Lung (tissue), 12 donors: Measurements from ENCODE around the gene DDR1. TPM values are rescaled to one million over a fixed set of nuclear protein-coding genes. Genes with fewer than 3 reads are reported as not detected.
A peak's percentile ranks its signal among the peaks of the same experiment; 100 is the strongest.

Experiments used
- ATAC-seq: fragments of 200-7000 bp; cut with Tn5 transposase; one replicate; pipeline ENCODE4 v1.9.1; 2020; ENCODE audit warnings: moderate number of reproducible peaks; ENCODE audit not compliant: insufficient read depth, low FRiP score
- DNase-seq, 3 donors: peaks; one replicate each; pipeline ENCODE4 v3.0.0-alpha.2; 2013 to 2017
- H3K27ac ChIP-seq, 2 donors: one replicate each; pipeline ENCODE4 v1.5.1; 2013; ENCODE audit warnings: mild to moderate bottlenecking in 2 of 2, moderate library complexity in 2 of 2, control low read depth in 1 of 2, inconsistent platforms in 1 of 2, low read depth in 1 of 2, low read length in 1 of 2
- H3K27me3 ChIP-seq, 3 donors: one replicate each; pipeline ENCODE4 v1.5.1; 2013; ENCODE audit warnings: low read length in 2 of 3; ENCODE audit not compliant: control insufficient read depth in 3 of 3, insufficient read depth in 3 of 3
- H3K36me3 ChIP-seq, 4 donors: one replicate each; pipeline ENCODE4 v1.5.1; 2013; ENCODE audit warnings: low read length in 4 of 4, mild to moderate bottlenecking in 1 of 4, moderate library complexity in 1 of 4; ENCODE audit not compliant: control insufficient read depth in 4 of 4, insufficient read depth in 4 of 4
- H3K4me1 ChIP-seq, 5 donors: one replicate each; pipeline ENCODE4 v1.5.1; 2013; ENCODE audit warnings: low read length in 5 of 5, mild to moderate bottlenecking in 2 of 5, moderate library complexity in 1 of 5; ENCODE audit not compliant: control insufficient read depth in 5 of 5, insufficient read depth in 5 of 5
- H3K4me3 ChIP-seq: one replicate; pipeline ENCODE4 v1.5.1; 2013; ENCODE audit warnings: mild to moderate bottlenecking, control low read depth, moderate library complexity
- H3K9ac ChIP-seq, 2 donors: one replicate each; pipeline ENCODE4 v1.5.1; 2013; ENCODE audit warnings: low read length in 2 of 2, control low read depth in 1 of 2; ENCODE audit not compliant: insufficient read depth in 1 of 2
- H3K9me3 ChIP-seq, 4 donors: one replicate each; pipeline ENCODE4 v1.5.1; 2013; ENCODE audit warnings: low read length in 3 of 4, mild to moderate bottlenecking in 1 of 4, moderate library complexity in 1 of 4; ENCODE audit not compliant: control insufficient read depth in 4 of 4, insufficient read depth in 3 of 4
- CTCF ChIP-seq: IDR thresholded peaks from 2 replicates; pipeline ENCODE4 v1.5.1; 2012; ENCODE audit warnings: mild to moderate bottlenecking; ENCODE audit errors: control extremely low read depth, extremely low read depth
- WGBS, 2 donors: extraction: QIAGEN DNeasy Blood & Tissue Kit; methylation state at CpG; one replicate each; pipeline ENCODE4 v1.1.7; 2013; 5-methylcytosine and 5-hydroxymethylcytosine counted together
- polyA plus RNA-seq, 2 donors: library from polyadenylated mRNA; stranded (reverse); fragments of 200-250 nt; gene quantifications; one replicate each; pipeline ENCODE4 v1.2.1, GENCODE V29; 2013
- total RNA-seq, 2 donors: library from RNA; depleted of rRNA in 1 of 2; stranded (reverse); fragments of >200 nt in 1 of 2; gene quantifications; one replicate each; pipeline ENCODE4 v1.2.1, GENCODE V29; 2014 to 2021
- donor health status: control.
- donor health status: control.
- donor health status: Bipolar disorder and iron deficiency.
- donor health status: healthy.
- donor health status: DM: yes; HTN: yes; CAD: no.

DDR1 gene
- total and polyA plus RNA-seq, 4 donors, result 39.5 to 134 (median 98.1) TPM

DNA sequence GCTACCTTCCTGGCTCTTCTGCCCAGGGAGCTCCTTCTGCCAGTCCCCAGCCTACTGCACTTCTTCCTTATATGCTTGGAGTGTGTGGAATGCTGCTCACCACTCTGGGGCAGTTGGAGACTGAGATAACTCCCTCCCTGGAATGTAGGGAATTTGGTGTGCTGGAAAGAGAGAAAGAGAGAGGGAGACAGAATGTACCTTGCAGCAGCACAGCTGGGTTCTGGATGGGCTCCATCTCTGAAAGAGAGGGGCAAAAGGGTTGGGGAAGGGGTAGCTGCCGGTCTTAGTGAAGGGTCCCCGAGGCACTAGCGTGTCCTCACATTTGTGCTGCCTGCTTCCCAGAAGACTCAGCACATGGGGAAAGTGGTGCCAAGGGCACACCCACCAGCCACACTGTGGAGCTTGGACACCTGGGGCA lies 40.2 kb upstream of the DDR1 start:
- Histone ChIP-seq H3K36me3 (no peaks in the 10 kb centered on the region), H3K27me3 (no peaks in the 10 kb centered on the region), H3K4me3 (no peak overlapping the region), H3K27ac (no peak overlapping the region), H3K9ac (no peak overlapping the region), H3K9me3 (no peaks in the 10 kb centered on the region), H3K4me1 (peaks cover 4 to 27% (median 10%) of the 10 kb centered on the region in 5 donors)
- 76 to 92% methylated on average over 3 of the region's 3 CpGs for WGBS, 2 donors
- DNase-seq, result peak in 1 of 3 donors; percentile 17
- peak; percentile 43 for ATAC-seq
- TF ChIP-seq CTCF, result no peak

DNA sequence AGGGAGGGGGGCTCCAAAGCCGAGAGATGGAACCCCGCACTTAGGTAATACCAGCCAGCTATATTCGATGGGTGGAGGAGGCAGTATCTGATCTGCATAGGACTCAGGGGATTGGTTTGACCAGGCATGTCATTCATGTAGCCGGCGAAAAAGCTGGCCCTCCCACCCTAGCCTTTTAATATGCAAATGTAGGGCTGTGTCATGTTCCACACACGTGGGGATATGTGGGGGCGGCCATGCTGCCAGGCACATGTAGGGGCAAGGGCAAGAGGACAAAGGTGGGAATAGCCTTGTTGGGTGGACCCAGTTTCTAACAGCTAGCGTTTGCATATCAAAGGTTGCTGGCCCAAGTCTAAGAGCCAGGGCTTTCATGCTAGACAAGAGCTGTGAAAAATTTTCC lies 39.1 kb upstream of the DDR1 start:
- no peaks in the 10 kb centered on the region for H3K9me3 ChIP-seq
- H3K9ac ChIP-seq, result no peak overlapping the region
- no peak overlapping the region for H3K4me3 ChIP-seq
- no peak for TF ChIP-seq CTCF
- no peaks in the 10 kb centered on the region for H3K36me3 ChIP-seq
- no peaks in the 10 kb centered on the region for H3K27me3 ChIP-seq
- WGBS, 2 donors, result 79 to 86% methylated on average over 8 of the region's 8 CpGs
- no peak for DNase-seq
- peaks cover 4 to 30% (median 13%) of the 10 kb centered on the region in 5 donors for H3K4me1 ChIP-seq
- H3K27ac ChIP-seq, result no peak overlapping the region
- ATAC-seq, result no peak

DNA sequence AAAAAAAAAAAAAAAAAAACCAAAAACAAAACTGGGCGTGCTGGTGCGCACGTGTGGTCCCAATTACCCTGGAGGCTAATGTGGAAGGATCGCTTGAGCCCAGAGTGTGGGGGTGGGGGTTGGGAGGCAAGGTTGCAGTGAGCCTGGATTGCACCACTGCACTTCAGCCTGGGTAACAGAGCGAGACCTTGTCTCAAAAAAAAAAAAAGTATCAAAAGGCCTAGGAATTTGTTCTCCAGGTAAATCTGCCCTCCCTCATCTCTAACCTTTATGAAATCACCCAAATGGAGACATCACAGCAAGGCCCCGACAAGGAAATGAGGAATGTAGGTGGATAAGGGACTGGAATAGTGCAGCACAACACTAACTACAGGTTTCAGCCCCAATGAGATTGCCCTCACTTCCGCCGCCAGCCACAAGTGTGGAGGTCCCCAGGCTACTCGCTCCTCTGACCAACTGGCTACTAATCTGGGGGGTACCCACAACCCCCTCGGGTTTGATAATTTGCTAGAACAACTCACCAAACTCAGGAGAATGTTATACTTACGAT lies 36.8 kb upstream of the DDR1 start:
- Histone ChIP-seq H3K9ac (no peak overlapping the region), H3K9me3 (no peaks in the 10 kb centered on the region), H3K27ac (peak overlapping the region in 1 of 2 donors; percentile 43), H3K36me3 (no peaks in the 10 kb centered on the region), H3K27me3 (no peaks in the 10 kb centered on the region), H3K4me1 (peaks cover 4 to 23% (median 9%) of the 10 kb centered on the region in 5 donors), H3K4me3 (no peak overlapping the region)
- 72 to 77% methylated on average over 11 of the region's 11 CpGs for WGBS, 2 donors
- ATAC-seq, result no peak
- TF ChIP-seq CTCF, result no peak
- no peak for DNase-seq

GRCh38 chr6:30847971-30848436 lies 36.3 kb upstream of the DDR1 start:
- Histone ChIP-seq H3K27me3 (no peaks in the 10 kb centered on the region), H3K4me1 (peaks cover 3 to 23% (median 9%) of the 10 kb centered on the region in 5 donors), H3K9me3 (no peaks in the 10 kb centered on the region), H3K4me3 (no peak overlapping the region), H3K27ac (no peak overlapping the region), H3K36me3 (no peaks in the 10 kb centered on the region), H3K9ac (no peak overlapping the region)
- DNase-seq, result no peak
- no peak for TF ChIP-seq CTCF
- ATAC-seq, result no peak
- WGBS, 2 donors, result 80 to 84% methylated on average over 9 of the region's 9 CpGs
